ENCODE data around the gene PHIP. TPM values are rescaled to one million over a fixed set of nuclear protein-coding genes. Genes with fewer than 3 reads are reported as not detected.

Gene PHIP
- total and polyA plus RNA-seq, 2 experiments from 2014 or later, result 48.0 to 65.4 TPM

- no peak for TF ChIP-seq ZNF331 (CRISPR knock-in tag; IDR thresholded peaks at IDR 0.05; ENCODE audit: low read depth)
- no peak for TF ChIP-seq JUNB (IDR thresholded peaks at IDR 0.05; ENCODE audit: unreplicated experiment)
- no peak for TF ChIP-seq ZNF114 (CRISPR knock-in tag; IDR thresholded peaks at IDR 0.05)
- TF ChIP-seq EZH2phosphoT487 (IDR thresholded peaks at IDR 0.05; ENCODE audit: unreplicated experiment), result no peak
- TF ChIP-seq ZNF462 (CRISPR knock-in tag; IDR thresholded peaks at IDR 0.05), result no peak
- no peak for TF ChIP-seq CTCF (conservative IDR thresholded peaks at IDR 0.05; ENCODE audit: low read depth in 2 of 2)
- TF ChIP-seq NANOG (IDR thresholded peaks at IDR 0.05; ENCODE audit: borderline replicate concordance), result no peak
- no peak for TF ChIP-seq EZH2 (IDR thresholded peaks at IDR 0.05; ENCODE audit: low read depth, unreplicated experiment)
- TF ChIP-seq ETS1 (IDR thresholded peaks at IDR 0.05), result no peak
- no peak for TF ChIP-seq POLR2AphosphoS5 (IDR thresholded peaks at IDR 0.05; ENCODE audit: low read depth)
- TF ChIP-seq STAT1 (IDR thresholded peaks at IDR 0.05; ENCODE audit: unreplicated experiment), result no peak
- no peak for TF ChIP-seq CREB1 (CRISPR knock-in tag; IDR thresholded peaks at IDR 0.05; ENCODE audit: low read depth)
- no peak for TF ChIP-seq REST (IDR thresholded peaks at IDR 0.05; ENCODE audit: unreplicated experiment)
- Histone ChIP-seq H3K27ac (ENCODE audit: low read depth) (no peak overlapping the region), H3K36me3 (ENCODE audit: insufficient read depth) (no peaks in the 10 kb centered on the region), H3K4me3 (peak overlapping the region; percentile 68), H3K27me3 (ENCODE audit: insufficient read depth) (peaks cover 18% of the 10 kb centered on the region), H3K79me2 (replicated peaks; ENCODE audit: insufficient read depth) (no peaks in the 10 kb centered on the region), H2AFZ (peak overlapping the region; percentile 72; the same call in 1 of the 2 replicates), H3K4me1 (ENCODE audit: insufficient read depth) (peaks cover 4% of the 10 kb centered on the region; the same call in 1 of the 2 replicates), H4K20me1 (replicated peaks; ENCODE audit: insufficient read depth) (no peaks in the 10 kb centered on the region), H3F3A (replicated peaks; ENCODE audit: low read depth) (0 out of 2 replicates have a peak, but pooled peaks cover 4% of the 10 kb centered on the region), H3K9me2 (ENCODE audit: insufficient read depth) (peaks cover 3% of the 10 kb centered on the region; the same call in 1 of the 2 replicates), H3K4me2 (peak overlapping the region; percentile 75)
- DNase-seq (ENCODE audit: low spot score), result no peak
- H3K27ac Mint-ChIP-seq, result no peak overlapping the region
- H3K9me3 Mint-ChIP-seq, result no peaks in the 10 kb centered on the region
- H3K4me1 Mint-ChIP-seq, result peaks cover 12% of the 10 kb centered on the region
- no peaks in the 10 kb centered on the region for H3K36me3 Mint-ChIP-seq (ENCODE audit: low read depth)
- H3K27me3 Mint-ChIP-seq (ENCODE audit: insufficient read depth, low read depth, poor library complexity), result peaks cover 4% of the 10 kb centered on the region
- ATAC-seq, result peak; percentile 38
- peak overlapping the region; percentile 72 for H3K4me3 Mint-ChIP-seq
Observed at GRCh38 chr6:78910010-78910409, 168.0 kb downstream of the PHIP start.
